H1 (cell line): Measurements from ENCODE around the gene LDLRAD1. TPM values are rescaled to one million over a fixed set of nuclear protein-coding genes. Genes with fewer than 3 reads are reported as not detected.

ENCODE experiments used
- CHD2 ChIP-seq: IDR thresholded peaks from 2 replicates; pipeline ENCODE4 v1.6.1; 2012; ENCODE audit warnings: low read length, improper control_type of control experiment
- CHD7 ChIP-seq: fragments of 300-600 bp; sonication (generic); IDR thresholded peaks from 2 replicates; pipeline ENCODE4 v1.7.1; 2012; ENCODE audit warnings: low read length, moderate library complexity, mild to moderate bottlenecking, inconsistent platforms; ENCODE audit not compliant: insufficient replicate concordance
- polyA plus RNA-seq, 7 experiments: library from polyadenylated mRNA; depleted of rRNA in 3 of 7; stranded (reverse) in 5 of 7; unstranded in 2 of 7; fragments of >200 nt in 5 of 7; fragments of 200-250 nt in 2 of 7; gene quantifications; 1 replicate in 5 of 7; 2 replicates in 1 of 7; 4 replicates in 1 of 7; pipeline versions ENCODE4 v1.2.1 to v1.2.3, GENCODE V29; 2011 to 2013; ENCODE audit warnings: missing spikeins in 2 of 7, mixed read lengths in 2 of 7
- total RNA-seq: library from RNA; stranded (reverse); fragmentation: NEBNext Ultra II Directional; extraction: Animal tissue kit (Norgen Biotek cat#: 25700); gene quantifications from 2 replicates; pipeline ENCODE4 v1.2.1, GENCODE V29; 2021

The LDLRAD1 gene
- total and polyA plus RNA-seq, 2 of the 8 experiments (the other 6 are each of a cell fraction or from before 2014, with no cell fraction given), result not detected

GRCh38 chr1:54028306-54029251 is 10.6 kb upstream of the LDLRAD1 start (continued):
- TF ChIP-seq CHD7, result no peak
- TF ChIP-seq CHD2, result no peak
